Karpas-422 (cell line): ENCODE data around the gene ARPIN. TPM values are rescaled to one million over a fixed set of nuclear protein-coding genes. Genes with fewer than 3 reads are reported as not detected.

Source experiments
- DNase-seq: peaks from one replicate; pipeline ENCODE4 v3.0.0-alpha.2; 2015
- H2AFZ ChIP-seq: fragments of 200-600 bp; sonication (generic); 2 replicates; pipeline ENCODE4 v1.6.1; 2014; ENCODE audit warnings: antibody characterized with exemption, low read length, mixed read lengths
- H3K27ac ChIP-seq: fragments of 200-600 bp; sonication (generic); 2 replicates; pipeline ENCODE4 v1.5.1; 2014; ENCODE audit warnings: mild to moderate bottlenecking, low read length, moderate library complexity
- H3K27me3 ChIP-seq: fragments of 200-600 bp; sonication (generic); 2 replicates; pipeline ENCODE4 v1.6.1; 2014; ENCODE audit warnings: low read length, mixed read lengths
- H3K36me3 ChIP-seq: fragments of 200-600 bp; sonication (generic); 2 replicates; pipeline ENCODE4 v1.6.1; 2014; ENCODE audit warnings: low read length, mixed read lengths; ENCODE audit not compliant: insufficient read depth
- H3K4me1 ChIP-seq: fragments of 200-600 bp; sonication (generic); 2 replicates; pipeline ENCODE4 v1.6.1; 2014; ENCODE audit warnings: mild to moderate bottlenecking, low read length, mixed read lengths
- H3K4me2 ChIP-seq: fragments of 200-600 bp; sonication (generic); 2 replicates; pipeline ENCODE4 v1.6.1; 2014; ENCODE audit warnings: low read length, low read depth, mild to moderate bottlenecking; ENCODE audit not compliant: poor library complexity, severe bottlenecking
- H3K4me3 ChIP-seq: fragments of 200-600 bp; sonication (generic); 2 replicates; pipeline ENCODE4 v1.5.1; 2014; ENCODE audit warnings: mild to moderate bottlenecking, antibody characterized with exemption, low read length, mixed read lengths
- H3K79me2 ChIP-seq: fragments of 200-600 bp; sonication (generic); 2 replicates; pipeline ENCODE4 v1.6.1; 2014; ENCODE audit warnings: mild to moderate bottlenecking, low read length, mixed read lengths
- H3K9ac ChIP-seq: fragments of 200-600 bp; sonication (generic); 2 replicates; pipeline ENCODE4 v1.6.0; 2014; ENCODE audit warnings: low read length
- H3K9me2 ChIP-seq: fragments of 200-600 bp; sonication (generic), shearing (Covaris generic); replicated peaks from 2 replicates; pipeline ENCODE4 v1.6.0; 2014; ENCODE audit warnings: mild to moderate bottlenecking, low read length, moderate library complexity; ENCODE audit not compliant: insufficient read depth
- H3K9me3 ChIP-seq: fragments of 300-700, 200-600 bp; sonication (generic); 2 replicates; pipeline ENCODE4 v1.6.1; 2014; ENCODE audit warnings: low read length, mixed read lengths
- H4K20me1 ChIP-seq: fragments of 200-600 bp; sonication (generic); 2 replicates; pipeline ENCODE4 v1.6.1; 2014; ENCODE audit warnings: mild to moderate bottlenecking, antibody characterized with exemption, low read length, low read depth; ENCODE audit not compliant: insufficient read depth
- small RNA-seq: library from RNA; depleted of rRNA; stranded (forward); fragments of <200 nt; gene quantifications from one replicate; pipeline ENCODE3, GENCODE V24; 2014
- total RNA-seq: library from RNA; depleted of rRNA; stranded (reverse); fragments of >200 nt; shearing (Covaris generic); gene quantifications from 2 replicates; pipeline ENCODE4 v1.2.3, GENCODE V29; 2014; ENCODE audit warnings: low replicate concordance; rRNA removed

ARPIN gene
- total RNA-seq, 1 experiment from 2014 or later = not detected

DNA sequence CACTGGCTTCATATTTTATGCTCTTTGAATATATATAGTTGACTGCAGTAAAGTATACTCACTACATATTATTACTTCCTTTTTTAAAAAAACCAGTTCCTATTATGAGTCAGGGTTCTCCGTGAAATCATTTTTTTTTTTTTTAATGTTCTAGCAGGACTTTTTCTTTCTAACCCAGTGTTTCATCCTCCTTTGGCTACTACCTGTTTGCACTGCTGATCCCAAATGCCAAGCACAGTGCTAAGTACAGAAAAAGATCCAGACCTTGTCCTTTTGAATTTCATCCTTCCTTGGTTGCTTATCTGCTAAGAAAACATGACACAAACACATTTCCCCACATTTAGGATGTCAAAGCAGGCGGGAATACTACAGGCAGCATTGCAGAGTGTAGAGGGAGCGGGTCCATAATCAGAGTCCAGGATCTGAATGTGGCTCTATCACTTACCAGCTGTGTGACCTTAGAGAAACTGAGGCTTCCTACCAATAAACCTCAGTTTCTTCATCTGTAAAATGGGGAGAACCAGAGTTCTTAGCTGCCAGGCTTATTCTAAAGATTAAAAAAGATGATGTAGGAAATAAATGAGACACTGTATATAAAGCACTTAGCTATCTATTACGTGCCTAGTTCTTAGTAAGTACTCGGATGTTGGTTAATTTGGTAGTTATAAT is 60.9 kb downstream of the ARPIN start:
- no peak overlapping the region for H2AFZ ChIP-seq
- peak overlapping the region; percentile 62 for H3K27ac ChIP-seq
- H3K9me2 ChIP-seq = no peaks in the 10 kb centered on the region
- 0 out of 2 replicates have a peak, but pooled peaks cover 3% of the 10 kb centered on the region for H3K79me2 ChIP-seq
- H3K4me2 ChIP-seq = peak overlapping the region; percentile 36
- peak; percentile 59 for DNase-seq
- H3K9ac ChIP-seq = no peak overlapping the region
- H3K9me3 ChIP-seq = no peaks in the 10 kb centered on the region
- H3K4me3 ChIP-seq = no peak overlapping the region
- no peaks in the 10 kb centered on the region for H3K27me3 ChIP-seq
- peaks cover 10% of the 10 kb centered on the region; the same call in 1 of the 2 replicates for H3K36me3 ChIP-seq
- peaks cover 39% of the 10 kb centered on the region for H3K4me1 ChIP-seq
- no peaks in the 10 kb centered on the region for H4K20me1 ChIP-seq

DNA sequence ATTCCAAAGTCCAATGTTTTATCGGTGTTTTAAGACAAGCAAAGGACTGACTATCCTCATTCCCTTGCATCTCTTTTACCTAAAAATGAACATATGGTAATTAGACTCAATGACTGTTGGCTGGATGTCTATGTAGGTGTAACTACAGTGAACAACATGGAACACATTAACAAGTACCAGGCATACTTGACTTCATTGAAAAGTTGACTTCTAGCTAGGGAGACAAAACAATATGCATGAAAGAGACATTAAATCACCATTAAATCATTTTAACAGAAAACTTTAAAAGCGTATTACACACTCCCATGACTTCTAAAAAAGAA is 63.8 kb downstream of the ARPIN start:
- no peaks in the 10 kb centered on the region for H4K20me1 ChIP-seq
- no peaks in the 10 kb centered on the region for H3K27me3 ChIP-seq
- peaks cover 13% of the 10 kb centered on the region; the same call in 1 of the 2 replicates for H3K36me3 ChIP-seq
- no peak overlapping the region for H3K4me3 ChIP-seq
- no peaks in the 10 kb centered on the region for H3K9me3 ChIP-seq
- H3K79me2 ChIP-seq = no peaks in the 10 kb centered on the region
- H3K9ac ChIP-seq = no peak overlapping the region
- H3K4me2 ChIP-seq = no peak overlapping the region
- no peak overlapping the region for H2AFZ ChIP-seq
- H3K9me2 ChIP-seq = no peaks in the 10 kb centered on the region
- H3K4me1 ChIP-seq = peaks cover 33% of the 10 kb centered on the region
- 0 out of 2 replicates have a peak overlapping the region, but pooled peaks have one; percentile 28 for H3K27ac ChIP-seq
- DNase-seq = no peak

DNA sequence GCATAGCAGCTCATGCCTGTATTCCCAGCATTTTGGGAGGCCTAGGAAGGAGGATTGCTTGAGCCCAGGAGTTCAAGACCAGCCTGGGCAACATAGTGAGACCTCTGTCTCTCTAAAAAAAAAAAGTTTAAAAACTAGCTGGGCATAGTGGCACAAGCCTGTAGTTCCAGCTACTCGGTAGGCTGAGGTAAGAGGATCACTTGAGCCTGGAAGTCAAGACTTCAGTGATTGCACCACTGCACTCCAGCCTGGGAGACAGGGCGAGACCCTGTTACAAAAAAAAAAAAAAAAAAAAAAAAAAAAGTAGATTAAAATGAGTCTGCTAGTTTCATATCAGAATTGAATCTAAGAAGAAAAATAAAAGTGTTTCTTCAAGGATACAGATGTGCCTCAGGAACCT is 65.7 kb downstream of the ARPIN start:
- no peak overlapping the region for H3K9ac ChIP-seq
- H3K4me2 ChIP-seq = no peak overlapping the region
- no peak for DNase-seq
- H3K4me3 ChIP-seq = no peak overlapping the region
- peaks cover 29% of the 10 kb centered on the region for H3K4me1 ChIP-seq
- peaks cover 13% of the 10 kb centered on the region; the same call in 1 of the 2 replicates for H3K36me3 ChIP-seq
- H3K9me3 ChIP-seq = no peaks in the 10 kb centered on the region
- no peaks in the 10 kb centered on the region for H4K20me1 ChIP-seq
- H3K79me2 ChIP-seq = no peaks in the 10 kb centered on the region
- no peak overlapping the region for H3K27ac ChIP-seq
- H3K9me2 ChIP-seq = no peaks in the 10 kb centered on the region
- no peak overlapping the region for H2AFZ ChIP-seq
- H3K27me3 ChIP-seq = no peaks in the 10 kb centered on the region

DNA sequence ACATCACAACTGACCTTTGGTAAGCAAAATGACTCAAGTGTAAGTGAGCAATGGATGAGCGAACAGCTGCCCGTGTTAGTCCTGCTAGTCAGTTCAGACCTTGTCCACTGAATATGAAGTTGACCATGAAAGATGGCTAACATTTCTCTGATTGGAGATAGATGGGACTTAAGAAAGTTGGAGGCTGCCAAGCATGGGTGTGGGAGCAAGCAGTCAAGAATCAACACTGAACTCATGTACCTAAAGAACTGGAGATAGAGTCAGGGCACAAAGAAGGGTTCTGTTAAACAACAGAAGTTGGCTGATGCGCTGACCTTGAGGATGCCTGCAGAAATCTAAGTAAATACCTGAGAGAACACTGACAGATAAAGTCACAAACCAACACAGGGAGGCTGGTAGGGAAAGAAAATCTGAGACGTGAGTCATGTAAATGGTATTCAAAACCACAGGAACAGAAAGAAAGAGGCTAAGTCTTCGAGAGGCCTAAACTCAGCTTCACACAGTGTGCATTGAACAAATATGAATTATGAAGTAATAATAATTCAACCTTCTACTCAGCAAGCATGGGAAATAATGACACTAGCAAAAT is 67.4 kb downstream of the ARPIN start:
- peaks cover 18% of the 10 kb centered on the region for H3K4me1 ChIP-seq
- H3K79me2 ChIP-seq = no peaks in the 10 kb centered on the region
- no peak overlapping the region for H3K27ac ChIP-seq
- no peak overlapping the region for H2AFZ ChIP-seq
- H3K4me3 ChIP-seq = no peak overlapping the region
- no peak for DNase-seq
- no peak overlapping the region for H3K9ac ChIP-seq
- H4K20me1 ChIP-seq = no peaks in the 10 kb centered on the region
- peaks cover 8% of the 10 kb centered on the region; the same call in 1 of the 2 replicates for H3K36me3 ChIP-seq
- no peak overlapping the region for H3K4me2 ChIP-seq
- H3K27me3 ChIP-seq = no peaks in the 10 kb centered on the region
- no peaks in the 10 kb centered on the region for H3K9me2 ChIP-seq
- H3K9me3 ChIP-seq = no peaks in the 10 kb centered on the region

Small RNA genes within 50 kb of the gene (small RNA-seq; reads per million reads assigned to genes)
- gene MIR5009 (0.16 reads per million), gene MIR5094 (0.20 reads per million), gene RNU6-1111P (not detected), gene RNU7-111P (not detected)

Other genes starting within 250 kb of the ARPIN start
- gene PLIN1, start 233.6 kb downstream of the ARPIN start, total RNA-seq = not detected in 2 replicates
- gene PEX11A, start 222.2 kb downstream of the ARPIN start, total RNA-seq = not detected in 2 replicates
- gene WDR93, start 222.1 kb downstream of the ARPIN start, total RNA-seq = not detected in 2 replicates
- gene MESP1, start 161.7 kb downstream of the ARPIN start, total RNA-seq = 0.14 TPM in 1 of 2 replicates, not detected in the other
- gene MESP2, start 136.6 kb downstream of the ARPIN start, total RNA-seq = not detected in 2 replicates
- gene ANPEP, start 98.1 kb downstream of the ARPIN start, total RNA-seq = 0.58 TPM in 1 of 2 replicates, not detected in the other
- 29.3 and 40.7 TPM in 2 replicates for gene AP3S2, start 19.0 kb downstream of the ARPIN start, total RNA-seq
- 25.2 and 32.3 TPM in 2 replicates for gene ZNF710, start 88.4 kb upstream of the ARPIN start, total RNA-seq
- gene IDH2, start 189.5 kb upstream of the ARPIN start, total RNA-seq = 93.4 and 156 TPM in 2 replicates